GM13976 (cell line): ENCODE measurements around the gene KRTAP21-3.

Experiments
- DNase-seq: peaks from one replicate; pipeline ENCODE4 v3.0.0; 2012; ENCODE audit warnings: low spot score
- in situ Hi-C: fragments of 300-500 bp; cut with MboI; formaldehyde crosslinking; loops from one replicate; pipeline ENCODE4 v1.12.0; 2022; ENCODE audit warnings: low sequenced_read_pairs, mixed read lengths, inconsistent platforms; ENCODE audit not compliant: unreplicated experiment
- TF ChIP-seq, protein P1 (sequence below): IDR thresholded peaks from 2 replicates; pipeline ENCODE4 v1.5.1; 2012; ENCODE audit warnings: borderline replicate concordance, mild to moderate bottlenecking; ENCODE audit not compliant: insufficient read depth; ENCODE audit errors: extremely low read depth, missing control alignments, control extremely low read depth

Gene KRTAP21-3

DNA sequence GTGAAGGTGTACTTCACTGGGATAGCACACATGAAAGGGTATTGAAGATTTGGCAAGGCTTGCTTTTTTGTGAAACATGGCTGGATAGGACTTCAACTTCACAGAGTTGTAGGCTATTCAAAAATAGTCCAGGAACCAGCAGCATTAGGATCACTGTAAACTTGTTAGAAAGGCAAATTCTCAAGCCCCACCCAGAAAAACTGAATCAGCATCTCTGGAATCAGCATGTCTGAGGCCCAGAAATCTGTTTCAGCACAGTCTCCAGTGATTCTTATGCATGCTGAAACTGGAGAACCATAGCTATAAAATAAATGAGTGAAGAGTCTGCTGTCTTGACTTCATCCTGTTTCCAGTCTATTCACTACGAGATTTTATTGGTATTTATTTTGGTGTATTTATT, 8.1 kb upstream of the KRTAP21-3 start:
- no peak for DNase-seq
- TF ChIP-seq, protein P1, sequence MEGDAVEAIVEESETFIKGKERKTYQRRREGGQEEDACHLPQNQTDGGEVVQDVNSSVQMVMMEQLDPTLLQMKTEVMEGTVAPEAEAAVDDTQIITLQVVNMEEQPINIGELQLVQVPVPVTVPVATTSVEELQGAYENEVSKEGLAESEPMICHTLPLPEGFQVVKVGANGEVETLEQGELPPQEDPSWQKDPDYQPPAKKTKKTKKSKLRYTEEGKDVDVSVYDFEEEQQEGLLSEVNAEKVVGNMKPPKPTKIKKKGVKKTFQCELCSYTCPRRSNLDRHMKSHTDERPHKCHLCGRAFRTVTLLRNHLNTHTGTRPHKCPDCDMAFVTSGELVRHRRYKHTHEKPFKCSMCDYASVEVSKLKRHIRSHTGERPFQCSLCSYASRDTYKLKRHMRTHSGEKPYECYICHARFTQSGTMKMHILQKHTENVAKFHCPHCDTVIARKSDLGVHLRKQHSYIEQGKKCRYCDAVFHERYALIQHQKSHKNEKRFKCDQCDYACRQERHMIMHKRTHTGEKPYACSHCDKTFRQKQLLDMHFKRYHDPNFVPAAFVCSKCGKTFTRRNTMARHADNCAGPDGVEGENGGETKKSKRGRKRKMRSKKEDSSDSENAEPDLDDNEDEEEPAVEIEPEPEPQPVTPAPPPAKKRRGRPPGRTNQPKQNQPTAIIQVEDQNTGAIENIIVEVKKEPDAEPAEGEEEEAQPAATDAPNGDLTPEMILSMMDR: no peak
- in situ Hi-C loops: no loop called here

- DNase-seq: peak; percentile 10
- in situ Hi-C loops: no loop called here
- TF ChIP-seq, protein P1: no peak
Observed at GRCh38 chr21:30719401-30719800, 824 bp upstream of the KRTAP21-3 start.

DNA sequence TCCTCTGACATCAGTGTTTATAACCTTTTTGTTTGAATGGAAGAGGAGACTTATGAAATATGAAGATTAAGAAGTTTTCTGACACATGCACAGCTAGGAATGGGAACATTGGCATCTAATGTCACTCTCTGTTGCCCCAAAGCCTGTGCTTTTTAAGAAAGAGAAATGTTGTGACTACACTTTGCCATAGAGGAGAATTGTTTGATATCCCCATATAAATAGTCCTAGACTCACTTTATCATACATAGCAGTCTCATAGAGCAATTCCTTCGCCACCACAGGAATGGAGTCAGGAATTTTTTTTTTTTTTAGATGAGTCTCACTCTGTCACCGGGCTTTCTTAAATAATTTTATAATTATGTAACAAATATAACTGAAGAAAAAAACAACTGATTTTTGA, 1.5 kb downstream of the KRTAP21-3 start:
- TF ChIP-seq, protein P1: no peak
- DNase-seq: no peak
- in situ Hi-C loops: no loop called here

DNA sequence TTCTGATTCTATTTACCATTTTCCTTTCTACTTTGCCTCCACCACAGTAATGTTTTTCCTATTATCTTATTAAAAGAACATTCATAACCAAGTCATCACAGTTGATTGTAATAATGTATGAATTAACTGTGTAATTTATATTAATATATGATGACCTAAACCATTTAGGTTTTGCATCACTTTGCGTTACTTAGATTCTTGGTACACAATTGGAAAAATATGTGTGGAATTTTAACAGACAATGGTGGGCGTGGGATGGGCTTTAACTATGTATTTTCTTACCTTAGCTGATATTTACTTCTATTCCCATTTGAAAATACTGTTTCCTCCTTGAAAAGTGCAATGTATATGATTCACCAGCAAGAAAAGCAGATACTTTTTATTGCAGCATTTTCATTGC, 3.6 kb downstream of the KRTAP21-3 start:
- TF ChIP-seq, protein P1: no peak
- in situ Hi-C loops: no loop called here
- no peak for DNase-seq

DNA sequence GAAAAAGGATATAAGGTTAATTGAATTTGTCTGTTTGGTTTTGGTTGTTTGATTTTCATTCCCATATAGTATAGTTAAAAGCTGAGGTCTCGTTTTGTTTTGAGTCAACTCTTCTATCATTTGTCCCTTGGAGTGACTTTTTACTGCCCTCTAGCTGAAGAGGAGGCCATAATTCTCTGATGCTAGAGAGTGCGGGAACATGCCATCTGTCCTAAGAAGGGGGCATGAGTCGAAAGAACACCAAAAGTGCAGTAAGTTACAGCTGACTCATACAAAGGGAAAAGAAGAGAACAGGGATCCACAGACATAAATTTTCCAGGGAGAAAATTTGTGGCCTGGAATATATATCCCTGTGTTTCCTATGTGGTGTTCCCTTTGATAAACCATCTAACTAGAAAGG, 4.1 kb downstream of the KRTAP21-3 start:
- in situ Hi-C loops: no loop called here
- DNase-seq: no peak
- TF ChIP-seq, protein P1: no peak

DNA sequence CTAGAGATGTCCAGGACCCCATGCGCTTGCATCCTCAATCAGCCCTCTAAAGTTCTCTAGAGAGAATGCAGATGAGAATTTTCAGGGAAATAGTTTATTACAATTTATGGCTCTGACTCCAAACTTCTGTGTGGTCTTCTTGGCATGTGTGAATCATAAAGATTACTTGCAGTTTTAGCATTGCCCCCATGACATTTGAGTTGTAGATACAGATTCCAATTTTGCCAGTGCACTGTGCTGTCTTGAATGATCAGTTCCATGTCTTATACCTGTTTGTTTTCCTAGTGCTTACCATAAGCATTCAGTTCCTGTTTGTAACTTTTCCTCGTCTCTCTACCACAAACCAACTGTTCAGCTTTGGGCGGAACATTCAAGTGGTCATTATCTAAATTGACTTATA, 4.8 kb downstream of the KRTAP21-3 start:
- TF ChIP-seq, protein P1: no peak
- no peak for DNase-seq
- in situ Hi-C loops: no loop called here

DNA sequence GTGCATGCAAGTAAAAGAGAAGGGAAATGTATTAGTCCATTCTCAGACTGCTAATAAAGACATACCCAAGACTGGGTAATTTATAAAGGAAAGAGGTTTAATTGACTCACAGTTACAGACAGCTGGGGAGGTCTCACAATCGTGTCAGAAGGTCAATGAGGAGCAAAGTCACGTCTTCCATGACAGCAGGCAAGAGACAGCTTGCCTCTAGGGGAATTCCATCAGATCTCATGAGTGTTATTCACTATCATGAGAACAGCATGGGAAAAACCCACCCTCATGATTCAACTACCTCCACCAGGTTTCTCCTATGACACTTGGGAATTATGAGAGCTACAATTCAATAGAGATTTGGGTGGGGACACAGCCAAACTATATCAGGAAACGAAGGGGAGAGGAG, 8.1 kb downstream of the KRTAP21-3 start:
- DNase-seq: no peak
- TF ChIP-seq, protein P1: no peak
- in situ Hi-C loops: no loop called here
